H1 (cell line): ENCODE measurements around the gene DIPK1A. TPM values are rescaled to one million over a fixed set of nuclear protein-coding genes. Genes with fewer than 3 reads are reported as not detected.

Experiments
- NRF1 ChIP-seq: IDR thresholded peaks from 2 replicates; pipeline ENCODE4 v1.6.1; 2011; ENCODE audit warnings: mild to moderate bottlenecking, low read depth, low read length, improper control_type of control experiment
- TBP ChIP-seq: IDR thresholded peaks from 2 replicates; pipeline ENCODE4 v1.6.1; 2011; ENCODE audit warnings: low read depth, low read length, improper control_type of control experiment
- polyA plus RNA-seq, 7 experiments: library from polyadenylated mRNA; depleted of rRNA in 3 of 7; stranded (reverse) in 5 of 7; unstranded in 2 of 7; fragments of >200 nt in 5 of 7; fragments of 200-250 nt in 2 of 7; gene quantifications; 1 replicate in 5 of 7; 2 replicates in 1 of 7; 4 replicates in 1 of 7; pipeline versions ENCODE4 v1.2.1 to v1.2.3, GENCODE V29; 2011 to 2013; ENCODE audit warnings: missing spikeins in 2 of 7, mixed read lengths in 2 of 7
- total RNA-seq: library from RNA; stranded (reverse); fragmentation: NEBNext Ultra II Directional; extraction: Animal tissue kit (Norgen Biotek cat#: 25700); gene quantifications from 2 replicates; pipeline ENCODE4 v1.2.1, GENCODE V29; 2021

Gene DIPK1A
- total and polyA plus RNA-seq, 2 of the 8 experiments (the other 6 are each of a cell fraction or from before 2014, with no cell fraction given): 2.5 to 5.0 TPM

DNA sequence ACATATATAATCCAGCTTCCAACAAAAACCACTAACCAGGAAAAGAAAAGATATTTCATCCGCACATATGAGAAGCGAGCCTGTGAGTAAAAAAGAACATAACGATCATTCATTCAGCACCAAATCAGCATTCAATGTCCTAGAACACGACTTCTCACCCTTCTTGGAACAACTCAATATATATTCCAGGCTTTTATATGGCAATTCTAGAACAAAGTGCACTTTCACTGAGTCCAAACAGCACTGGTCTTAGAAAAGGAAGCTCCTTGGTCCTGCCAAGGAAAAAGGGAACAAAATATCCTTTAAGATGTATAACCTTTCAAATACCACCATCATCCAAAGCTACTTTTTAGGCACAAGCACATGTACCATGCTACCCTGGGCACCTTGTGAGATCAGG, 84.9 kb downstream of the DIPK1A start (continued):
- TF ChIP-seq TBP (no peak), NRF1 (no peak)
